Large intestine (tissue), 3 donors: ENCODE data around the gene DMXL1. TPM values are rescaled to one million over a fixed set of nuclear protein-coding genes. Genes with fewer than 3 reads are reported as not detected.

Source experiments
- DNase-seq, 2 donors: peaks; one replicate each; pipeline versions ENCODE4 v3.0.0 to v3.0.0-alpha.2; 2013
- H3K27ac ChIP-seq: one replicate; pipeline ENCODE4 v1.5.1; 2013; ENCODE audit warnings: low read length
- H3K27me3 ChIP-seq: 2 replicates; pipeline ENCODE4 v1.6.1; 2013; ENCODE audit warnings: low read length; ENCODE audit not compliant: control insufficient read depth, insufficient read depth
- H3K36me3 ChIP-seq: 2 replicates; pipeline ENCODE4 v1.6.1; 2013; ENCODE audit warnings: low read length; ENCODE audit not compliant: control insufficient read depth, insufficient read depth
- H3K4me1 ChIP-seq: one replicate; pipeline ENCODE4 v1.6.1; 2013; ENCODE audit warnings: low read length; ENCODE audit not compliant: control insufficient read depth, insufficient read depth
- H3K4me3 ChIP-seq: one replicate; pipeline ENCODE4 v1.5.1; 2013; ENCODE audit warnings: low read length
- H3K9me3 ChIP-seq: one replicate; pipeline ENCODE4 v1.6.1; 2013; ENCODE audit warnings: mild to moderate bottlenecking, low read depth, low read length, moderate library complexity; ENCODE audit not compliant: control insufficient read depth
- WGBS: methylation state at CpG from one replicate; pipeline ENCODE4 v1.1.5; 2013; ENCODE audit warnings: low lambda C conversion rate; ENCODE audit not compliant: insufficient coverage; 5-methylcytosine and 5-hydroxymethylcytosine counted together
- polyA plus RNA-seq: library from polyadenylated mRNA; unstranded; fragments of 120-200 nt; gene quantifications from one replicate; pipeline ENCODE4 v1.2.1, GENCODE V29; 2013

The DMXL1 gene
- polyA plus RNA-seq, 1 donor: 27.7 TPM

DNA sequence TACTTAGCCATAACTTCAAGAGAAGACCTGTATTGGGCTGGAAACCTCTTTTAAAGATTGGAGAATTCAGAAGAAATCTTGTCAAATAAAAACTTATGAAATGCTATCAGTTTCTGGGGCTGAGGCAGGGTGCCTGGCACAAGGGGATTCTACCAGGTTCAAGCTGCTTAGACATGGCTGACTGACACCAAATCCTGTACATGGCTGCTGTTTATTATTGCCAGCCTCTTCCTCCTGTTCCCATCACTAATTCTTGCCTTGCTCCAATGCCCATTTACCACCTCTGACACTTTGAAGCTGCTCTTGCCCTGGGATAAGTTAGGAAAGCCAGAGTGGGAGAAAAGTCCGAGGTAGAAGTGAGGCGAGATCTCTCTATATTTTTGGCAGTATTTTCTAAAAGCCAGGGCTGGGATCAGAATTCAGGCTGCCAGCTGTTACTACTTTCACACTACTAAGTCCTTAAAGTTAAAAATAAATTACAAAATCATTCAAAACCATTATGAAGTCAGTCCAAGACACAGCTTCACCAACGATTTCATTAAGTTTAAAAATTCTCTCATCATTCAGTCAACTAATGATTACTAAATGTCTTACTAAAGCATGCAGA, 218.7 kb downstream of the DMXL1 start:
- Histone ChIP-seq H3K4me1 (peaks cover 2% of the 10 kb centered on the region), H3K36me3 (no peaks in the 10 kb centered on the region), H3K4me3 (no peak overlapping the region), H3K27me3 (no peaks in the 10 kb centered on the region), H3K9me3 (no peaks in the 10 kb centered on the region), H3K27ac (no peak overlapping the region)
- WGBS: 93% methylated on average over 2 of the region's 3 CpGs
- no peak for DNase-seq

DNA sequence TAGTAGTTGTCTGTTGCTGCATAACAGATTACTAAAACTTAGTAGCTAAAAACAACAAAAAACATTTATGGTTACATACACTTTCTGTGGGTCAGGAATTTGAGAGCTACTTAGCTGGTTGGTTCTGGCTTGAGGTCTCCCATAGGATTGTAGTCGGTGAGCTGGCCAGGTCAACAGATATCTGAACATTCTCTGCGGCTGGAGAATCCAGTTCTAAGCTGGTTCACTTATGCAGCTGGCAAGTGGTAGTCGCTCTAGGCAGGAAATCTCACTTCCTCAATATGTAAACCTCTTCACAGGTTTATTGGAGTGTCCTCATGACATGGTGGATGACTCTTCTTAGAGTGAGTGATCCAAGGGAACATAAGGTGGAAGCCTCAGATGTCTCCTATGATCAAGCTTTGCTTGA, 219.3 kb downstream of the DMXL1 start:
- DNase-seq: no peak
- whole genome bisulfite sequencing: no CpG with 5 or more reads among the region's 3 CpGs
- no peaks in the 10 kb centered on the region for H3K9me3 ChIP-seq
- H3K4me3 ChIP-seq: no peak overlapping the region
- no peaks in the 10 kb centered on the region for H3K27me3 ChIP-seq
- H3K27ac ChIP-seq: no peak overlapping the region
- peaks cover 2% of the 10 kb centered on the region for H3K4me1 ChIP-seq
- no peaks in the 10 kb centered on the region for H3K36me3 ChIP-seq

DNA sequence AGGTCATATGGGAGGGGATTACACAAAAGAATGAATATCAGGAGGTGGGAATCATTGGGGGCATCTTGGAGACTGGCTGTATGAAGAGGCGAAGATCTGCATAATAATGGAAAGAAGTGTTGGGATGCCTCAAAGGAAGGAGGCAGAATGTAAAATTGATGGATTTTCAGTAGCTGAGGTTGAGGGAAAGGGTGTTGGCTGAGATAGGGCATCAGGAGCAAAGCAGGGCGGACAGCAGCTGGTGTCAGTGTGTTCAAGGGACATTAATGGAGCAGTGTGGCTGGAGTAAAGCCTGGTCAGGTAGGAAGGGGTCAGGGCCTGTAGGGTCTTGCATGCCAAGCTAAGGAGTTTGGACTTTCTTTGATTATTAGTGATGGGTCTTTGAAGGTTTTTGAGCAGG, 219.7 kb downstream of the DMXL1 start:
- no CpG with 5 or more reads among the region's 2 CpGs for WGBS
- Histone ChIP-seq H3K4me3 (no peak overlapping the region), H3K36me3 (no peaks in the 10 kb centered on the region), H3K9me3 (no peaks in the 10 kb centered on the region), H3K27me3 (no peaks in the 10 kb centered on the region), H3K27ac (no peak overlapping the region), H3K4me1 (no peaks in the 10 kb centered on the region)
- no peak for DNase-seq

DNA sequence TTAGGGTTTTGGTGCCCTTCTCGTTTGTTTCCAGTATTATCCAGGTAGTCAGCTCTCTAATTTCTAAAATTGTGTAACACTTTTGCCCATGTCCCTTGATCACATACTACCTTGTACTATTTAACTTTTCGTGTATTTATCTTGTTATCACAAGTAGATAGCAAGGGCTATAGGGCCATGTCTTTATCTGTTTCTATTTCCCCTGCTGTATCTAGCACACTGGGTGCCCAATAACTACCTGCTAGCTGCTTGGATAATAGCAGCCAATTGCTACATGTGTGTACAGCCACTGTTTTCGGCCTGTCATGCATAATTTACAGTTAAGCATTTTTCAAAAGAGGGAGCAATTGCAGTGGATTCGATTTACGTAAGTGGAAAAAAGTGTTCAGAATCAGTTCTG, 220.2 kb downstream of the DMXL1 start:
- 29% methylated on average over 2 of the region's 5 CpGs for WGBS
- Histone ChIP-seq H3K36me3 (no peaks in the 10 kb centered on the region), H3K9me3 (no peaks in the 10 kb centered on the region), H3K4me3 (no peak overlapping the region), H3K27me3 (no peaks in the 10 kb centered on the region), H3K27ac (no peak overlapping the region), H3K4me1 (no peaks in the 10 kb centered on the region)
- DNase-seq: no peak

DNA sequence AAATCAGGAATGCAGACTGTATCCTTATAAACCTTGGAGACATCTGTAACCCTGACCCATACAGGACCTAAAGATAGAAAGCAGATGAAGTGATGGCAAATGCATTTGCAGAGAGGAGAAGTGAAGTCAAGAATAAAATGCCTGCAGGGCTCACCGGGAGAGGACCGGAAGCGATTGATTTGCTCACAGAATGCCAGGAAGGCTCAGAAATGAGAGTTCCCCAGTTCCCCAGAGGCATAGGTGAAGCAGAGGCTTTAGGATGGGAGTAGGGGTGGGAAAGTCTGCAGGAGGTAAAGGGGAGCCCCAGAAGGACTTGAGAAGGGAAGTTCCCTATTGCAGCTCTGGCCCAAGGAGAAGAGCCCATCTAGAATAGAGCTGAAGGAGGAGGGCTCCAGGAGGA, 221.0 kb downstream of the DMXL1 start:
- no peak overlapping the region for H3K4me3 ChIP-seq
- no peaks in the 10 kb centered on the region for H3K27me3 ChIP-seq
- H3K4me1 ChIP-seq: no peaks in the 10 kb centered on the region
- no peak overlapping the region for H3K27ac ChIP-seq
- H3K36me3 ChIP-seq: no peaks in the 10 kb centered on the region
- no peaks in the 10 kb centered on the region for H3K9me3 ChIP-seq
- DNase-seq: no peak
- no CpG with 5 or more reads among the region's 3 CpGs for WGBS

DNA sequence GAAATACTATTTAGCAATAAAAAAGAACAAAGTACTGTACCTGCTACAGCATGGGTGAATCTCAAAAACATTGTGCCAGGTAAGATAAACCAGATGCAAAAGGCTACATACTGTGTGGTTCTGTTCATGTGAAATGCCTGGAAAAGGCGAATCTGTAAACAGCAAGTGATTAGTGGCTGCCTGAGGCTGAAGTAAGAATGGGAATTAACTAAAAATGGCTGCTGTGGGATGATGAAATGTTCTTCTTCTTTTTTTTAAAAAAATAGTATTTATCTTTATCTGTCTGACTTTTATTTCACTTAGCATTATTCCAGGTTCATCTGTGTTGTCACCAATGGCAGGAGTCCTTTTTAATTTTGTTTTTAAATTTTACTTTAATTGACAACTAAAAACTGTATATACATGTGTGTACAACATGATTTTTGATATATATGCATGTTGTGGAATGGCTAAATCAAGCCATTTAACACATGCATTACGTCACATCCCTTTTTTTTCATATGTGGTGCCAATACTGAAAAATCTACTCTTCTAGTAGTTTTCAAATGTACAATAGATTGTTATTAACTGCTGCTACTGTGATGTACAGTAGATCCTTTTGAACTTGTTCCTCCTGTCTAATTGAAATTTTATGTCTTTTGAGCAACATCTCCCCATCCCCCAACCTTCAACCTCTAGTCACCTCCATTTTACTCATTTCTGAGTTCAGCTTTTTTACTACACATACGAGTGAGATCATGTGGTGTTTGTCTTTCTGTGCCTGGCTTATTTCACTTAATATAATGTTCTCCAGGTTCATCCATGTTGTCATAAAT, 222.0 kb downstream of the DMXL1 start:
- Histone ChIP-seq H3K27ac (no peak overlapping the region), H3K4me1 (no peaks in the 10 kb centered on the region), H3K9me3 (no peaks in the 10 kb centered on the region), H3K27me3 (no peaks in the 10 kb centered on the region), H3K36me3 (no peaks in the 10 kb centered on the region), H3K4me3 (no peak overlapping the region)
- DNase-seq: no peak
- 50% methylated on average over 1 of the region's 3 CpGs for WGBS

DNA sequence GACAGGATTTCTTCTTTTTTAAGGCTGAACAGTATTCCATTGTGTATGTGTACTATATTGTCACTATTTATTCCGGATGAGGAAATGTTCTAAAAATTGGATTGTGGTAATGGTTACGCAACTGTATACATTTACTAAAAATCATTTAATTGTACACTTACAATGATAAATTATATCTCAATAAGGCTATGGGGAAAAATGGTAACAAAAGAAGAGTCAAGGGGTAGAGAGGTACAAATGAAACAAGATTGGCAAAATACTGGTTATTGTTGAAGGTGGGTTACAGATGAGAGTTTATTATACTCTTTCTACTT, 222.6 kb downstream of the DMXL1 start:
- H3K27ac ChIP-seq: no peak overlapping the region
- H3K27me3 ChIP-seq: no peaks in the 10 kb centered on the region
- no peak for DNase-seq
- WGBS: 100% methylated on average over 1 of the region's 2 CpGs
- no peaks in the 10 kb centered on the region for H3K4me1 ChIP-seq
- no peaks in the 10 kb centered on the region for H3K9me3 ChIP-seq
- H3K4me3 ChIP-seq: no peak overlapping the region
- no peaks in the 10 kb centered on the region for H3K36me3 ChIP-seq

Other genes starting within 250 kb of the DMXL1 start
- 5.9 TPM for gene DTWD2, start 82.5 kb upstream of the DMXL1 start, polyA plus RNA-seq